Measurements from ENCODE around the gene CDH20. TPM values are rescaled to one million over a fixed set of nuclear protein-coding genes. Genes with fewer than 3 reads are reported as not detected.

The CDH20 gene
- total RNA-seq, 1 experiment from 2014 or later, result not detected

GRCh38 chr18:61419763-61420162 is 86.5 kb downstream of the CDH20 start:
- CTCF ChIA-PET, result interaction anchor here (0.6 to 0.7 kb wide), 2 partner anchors 414 to 608 kb away, joined by 4 to 6 read pairs; no protein-coding TSS in a partner anchor
- intact Hi-C loops (cut with micrococcal nuclease; ENCODE audit: unreplicated experiment), result no loop called here
- Mint-ChIP-seq H3K36me3 (ENCODE audit: insufficient read depth, unreplicated experiment) (no peaks in the 10 kb centered on the region), H3K9me3 (ENCODE audit: low read depth, unreplicated experiment) (no peaks in the 10 kb centered on the region), H3K4me3 (ENCODE audit: low read depth, unreplicated experiment) (no peak overlapping the region), H3K4me1 (ENCODE audit: low read depth, unreplicated experiment) (no peaks in the 10 kb centered on the region), H3K27me3 (ENCODE audit: unreplicated experiment) (no peaks in the 10 kb centered on the region), H3K27ac (ENCODE audit: unreplicated experiment) (no peak overlapping the region)
- no TSS peak for BruUV-seq (replicated peaks)
- DNase-seq, result no peak
- TF ChIP-seq, protein P1, sequence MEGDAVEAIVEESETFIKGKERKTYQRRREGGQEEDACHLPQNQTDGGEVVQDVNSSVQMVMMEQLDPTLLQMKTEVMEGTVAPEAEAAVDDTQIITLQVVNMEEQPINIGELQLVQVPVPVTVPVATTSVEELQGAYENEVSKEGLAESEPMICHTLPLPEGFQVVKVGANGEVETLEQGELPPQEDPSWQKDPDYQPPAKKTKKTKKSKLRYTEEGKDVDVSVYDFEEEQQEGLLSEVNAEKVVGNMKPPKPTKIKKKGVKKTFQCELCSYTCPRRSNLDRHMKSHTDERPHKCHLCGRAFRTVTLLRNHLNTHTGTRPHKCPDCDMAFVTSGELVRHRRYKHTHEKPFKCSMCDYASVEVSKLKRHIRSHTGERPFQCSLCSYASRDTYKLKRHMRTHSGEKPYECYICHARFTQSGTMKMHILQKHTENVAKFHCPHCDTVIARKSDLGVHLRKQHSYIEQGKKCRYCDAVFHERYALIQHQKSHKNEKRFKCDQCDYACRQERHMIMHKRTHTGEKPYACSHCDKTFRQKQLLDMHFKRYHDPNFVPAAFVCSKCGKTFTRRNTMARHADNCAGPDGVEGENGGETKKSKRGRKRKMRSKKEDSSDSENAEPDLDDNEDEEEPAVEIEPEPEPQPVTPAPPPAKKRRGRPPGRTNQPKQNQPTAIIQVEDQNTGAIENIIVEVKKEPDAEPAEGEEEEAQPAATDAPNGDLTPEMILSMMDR (IDR thresholded peaks at IDR 0.05; ENCODE audit: unreplicated experiment), result no peak

GRCh38 chr18:61420218-61420885 is 87.1 kb downstream of the CDH20 start:
- no TSS peak for BruUV-seq (replicated peaks)
- Mint-ChIP-seq H3K27me3 (ENCODE audit: unreplicated experiment) (no peaks in the 10 kb centered on the region), H3K9me3 (ENCODE audit: low read depth, unreplicated experiment) (no peaks in the 10 kb centered on the region), H3K4me3 (ENCODE audit: low read depth, unreplicated experiment) (no peak overlapping the region), H3K27ac (ENCODE audit: unreplicated experiment) (no peak overlapping the region), H3K4me1 (ENCODE audit: low read depth, unreplicated experiment) (no peaks in the 10 kb centered on the region), H3K36me3 (ENCODE audit: insufficient read depth, unreplicated experiment) (no peaks in the 10 kb centered on the region)
- intact Hi-C loops (cut with micrococcal nuclease; ENCODE audit: unreplicated experiment), result no loop called here
- CTCF ChIA-PET, result interaction anchor here (0.6 to 0.7 kb wide), 2 partner anchors 415 to 608 kb away, joined by 4 to 6 read pairs; no protein-coding TSS in a partner anchor
- TF ChIP-seq, protein P1 (IDR thresholded peaks at IDR 0.05; ENCODE audit: unreplicated experiment), result no peak
- DNase-seq, result no peak

DNA sequence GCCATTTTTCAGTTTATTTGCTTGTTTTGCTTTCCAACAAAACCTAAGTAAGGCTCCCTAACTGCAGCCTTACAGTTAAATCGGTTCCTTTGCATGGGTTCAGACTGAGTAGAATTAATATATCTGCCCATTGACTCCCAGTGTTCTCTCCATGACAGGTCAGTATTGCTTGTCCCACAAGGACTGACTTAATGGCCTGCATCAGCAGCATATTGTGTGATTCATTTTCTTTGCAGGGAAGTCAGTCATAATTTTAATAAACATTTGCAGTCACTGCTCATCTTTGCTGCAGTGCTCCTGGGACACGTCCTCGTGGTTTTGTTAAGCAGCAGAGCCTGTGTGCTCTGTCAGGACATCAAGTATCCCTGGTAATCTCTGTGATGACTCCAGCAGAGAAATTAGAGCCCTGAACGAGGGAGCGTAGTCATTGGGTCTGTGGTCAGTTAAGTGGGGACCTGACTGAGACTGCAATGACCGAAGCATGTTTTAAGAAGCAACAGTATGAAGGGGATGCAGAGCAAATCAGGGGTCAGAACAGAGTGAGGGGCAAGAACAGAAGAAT is 93.3 kb downstream of the CDH20 start:
- no peak overlapping the region for H3K4me3 Mint-ChIP-seq (ENCODE audit: low read depth, unreplicated experiment)

GRCh38 chr18:61428266-61428665 is 95.0 kb downstream of the CDH20 start:
- no TSS peak for BruUV-seq (replicated peaks)
- CTCF ChIA-PET, result no interaction called here
- H3K4me3 Mint-ChIP-seq (ENCODE audit: low read depth, unreplicated experiment), result no peak overlapping the region
- H3K36me3 Mint-ChIP-seq (ENCODE audit: insufficient read depth, unreplicated experiment), result no peaks in the 10 kb centered on the region
- intact Hi-C loops (cut with micrococcal nuclease; ENCODE audit: unreplicated experiment), result no loop called here
- no peak for DNase-seq
- TF ChIP-seq, protein P1 (IDR thresholded peaks at IDR 0.05; ENCODE audit: unreplicated experiment), result no peak
- no peaks in the 10 kb centered on the region for H3K27me3 Mint-ChIP-seq (ENCODE audit: unreplicated experiment)
- no peaks in the 10 kb centered on the region for H3K4me1 Mint-ChIP-seq (ENCODE audit: low read depth, unreplicated experiment)
- no peaks in the 10 kb centered on the region for H3K9me3 Mint-ChIP-seq (ENCODE audit: low read depth, unreplicated experiment)
- no peak overlapping the region for H3K27ac Mint-ChIP-seq (ENCODE audit: unreplicated experiment)

More for the DNA sequence above, 93.3 kb downstream of the CDH20 start:
- Mint-ChIP-seq H3K9me3 (ENCODE audit: low read depth, unreplicated experiment) (no peaks in the 10 kb centered on the region), H3K4me1 (ENCODE audit: low read depth, unreplicated experiment) (no peaks in the 10 kb centered on the region), H3K27me3 (ENCODE audit: unreplicated experiment) (no peaks in the 10 kb centered on the region), H3K36me3 (ENCODE audit: insufficient read depth, unreplicated experiment) (no peaks in the 10 kb centered on the region), H3K27ac (ENCODE audit: unreplicated experiment) (no peak overlapping the region)
- DNase-seq, result no peak
- CTCF ChIA-PET, result no interaction called here
- intact Hi-C loops (cut with micrococcal nuclease; ENCODE audit: unreplicated experiment), result no loop called here
- TF ChIP-seq, protein P1 (IDR thresholded peaks at IDR 0.05; ENCODE audit: unreplicated experiment), result no peak
- BruUV-seq (replicated peaks), result no TSS peak

Measured in Calu3 (cell line).